Adrenal gland (tissue), 5 donors: ENCODE data around the gene ARMC2.

Experiments used
- POLR2A ChIP-seq, 2 donors: fragments of 450-650 bp; IDR thresholded peaks; one replicate each; pipeline ENCODE4 v1.6.1; 2017; ENCODE audit warnings: antibody characterized with exemption in 2 of 2, mild to moderate bottlenecking in 2 of 2, moderate library complexity in 1 of 2
- TF ChIP-seq, protein P1 (sequence below), 6 experiments: fragments of 450-650 bp in 4 of 6; fragments of 200-600 bp in 2 of 6; sonication (generic) in 1 of 6; IDR thresholded peaks; 1 replicate in 5 of 6; 2 replicates in 1 of 6; pipeline versions ENCODE4 v1.5.1 to v1.8.0; 2016 to 2021; ENCODE audit warnings: antibody characterized with exemption in 6 of 6, mild to moderate bottlenecking in 2 of 6, moderate library complexity in 1 of 6
- donor health status: DM: no; HTN: no; CAD: no.

DNA sequence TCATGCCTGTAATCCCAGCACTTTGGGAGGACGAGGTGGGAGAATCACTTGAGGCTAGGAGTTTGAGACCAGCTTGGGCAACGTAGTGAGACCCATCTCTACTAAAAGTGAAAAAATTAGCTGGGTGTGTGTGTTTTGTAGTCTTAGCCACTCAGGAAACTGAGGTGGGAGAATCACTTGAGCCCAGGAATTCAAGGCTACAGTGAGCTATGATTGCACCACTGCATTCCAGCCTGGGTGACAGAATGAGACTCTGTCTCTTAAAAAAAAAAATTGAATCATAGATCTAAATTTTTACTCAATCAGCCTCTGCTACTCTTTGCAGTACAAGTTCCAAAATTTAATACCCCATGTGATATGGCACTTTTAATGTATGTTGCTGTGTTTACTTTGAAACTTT lies 121.6 kb downstream of the ARMC2 start:
- no peak for TF ChIP-seq POLR2A (IDR thresholded peaks at IDR 0.05)
- TF ChIP-seq, protein P1, sequence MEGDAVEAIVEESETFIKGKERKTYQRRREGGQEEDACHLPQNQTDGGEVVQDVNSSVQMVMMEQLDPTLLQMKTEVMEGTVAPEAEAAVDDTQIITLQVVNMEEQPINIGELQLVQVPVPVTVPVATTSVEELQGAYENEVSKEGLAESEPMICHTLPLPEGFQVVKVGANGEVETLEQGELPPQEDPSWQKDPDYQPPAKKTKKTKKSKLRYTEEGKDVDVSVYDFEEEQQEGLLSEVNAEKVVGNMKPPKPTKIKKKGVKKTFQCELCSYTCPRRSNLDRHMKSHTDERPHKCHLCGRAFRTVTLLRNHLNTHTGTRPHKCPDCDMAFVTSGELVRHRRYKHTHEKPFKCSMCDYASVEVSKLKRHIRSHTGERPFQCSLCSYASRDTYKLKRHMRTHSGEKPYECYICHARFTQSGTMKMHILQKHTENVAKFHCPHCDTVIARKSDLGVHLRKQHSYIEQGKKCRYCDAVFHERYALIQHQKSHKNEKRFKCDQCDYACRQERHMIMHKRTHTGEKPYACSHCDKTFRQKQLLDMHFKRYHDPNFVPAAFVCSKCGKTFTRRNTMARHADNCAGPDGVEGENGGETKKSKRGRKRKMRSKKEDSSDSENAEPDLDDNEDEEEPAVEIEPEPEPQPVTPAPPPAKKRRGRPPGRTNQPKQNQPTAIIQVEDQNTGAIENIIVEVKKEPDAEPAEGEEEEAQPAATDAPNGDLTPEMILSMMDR (IDR thresholded peaks at IDR 0.05): no peak
